Left colon (tissue), 2 donors: ENCODE results near the gene ESRP2. TPM values are rescaled to one million over a fixed set of nuclear protein-coding genes. Genes with fewer than 3 reads are reported as not detected.

Experiments
- ATAC-seq: fragments of 200-7000 bp; cut with Tn5 transposase; one replicate; pipeline ENCODE4 v1.9.1; 2020; ENCODE audit warnings: mild to moderate bottlenecking, moderate library complexity
- DNase-seq, 2 donors: peaks; one replicate each; pipeline ENCODE4 v3.0.0-alpha.2; 2020
- intact Hi-C, 2 donors: fragments of 100-400 bp; cut with DNase I in 1 of 2; cut with micrococcal nuclease in 1 of 2; formaldehyde crosslinking; loops; one replicate each; pipeline versions ENCODE4 v1.11.2 to v1.14.0; 2022; cut with DNase I, micrococcal nuclease
- microRNA-seq, 2 donors: library from miRNA; unstranded; fragments of <30 nt; microRNA quantifications; one replicate each; pipeline versions ENCODE4 v1.1.0 to v1.2.0, GENCODE V29; 2020
- total RNA-seq, 2 donors: library from RNA; stranded (reverse); fragmentation: NEBNext Ultra II Directional; extraction: Animal tissue kit (Norgen Biotek cat#: 25700); gene quantifications; one replicate each; pipeline ENCODE4 v1.2.1, GENCODE V29; 2021
- donor health status: DM: no; HTN: no; CAD: no.
- donor health status: DM: yes; HTN: yes; CAD: no.

The ESRP2 gene
- total RNA-seq, 2 donors from 2014 or later: 87.5 to 120 TPM

DNA sequence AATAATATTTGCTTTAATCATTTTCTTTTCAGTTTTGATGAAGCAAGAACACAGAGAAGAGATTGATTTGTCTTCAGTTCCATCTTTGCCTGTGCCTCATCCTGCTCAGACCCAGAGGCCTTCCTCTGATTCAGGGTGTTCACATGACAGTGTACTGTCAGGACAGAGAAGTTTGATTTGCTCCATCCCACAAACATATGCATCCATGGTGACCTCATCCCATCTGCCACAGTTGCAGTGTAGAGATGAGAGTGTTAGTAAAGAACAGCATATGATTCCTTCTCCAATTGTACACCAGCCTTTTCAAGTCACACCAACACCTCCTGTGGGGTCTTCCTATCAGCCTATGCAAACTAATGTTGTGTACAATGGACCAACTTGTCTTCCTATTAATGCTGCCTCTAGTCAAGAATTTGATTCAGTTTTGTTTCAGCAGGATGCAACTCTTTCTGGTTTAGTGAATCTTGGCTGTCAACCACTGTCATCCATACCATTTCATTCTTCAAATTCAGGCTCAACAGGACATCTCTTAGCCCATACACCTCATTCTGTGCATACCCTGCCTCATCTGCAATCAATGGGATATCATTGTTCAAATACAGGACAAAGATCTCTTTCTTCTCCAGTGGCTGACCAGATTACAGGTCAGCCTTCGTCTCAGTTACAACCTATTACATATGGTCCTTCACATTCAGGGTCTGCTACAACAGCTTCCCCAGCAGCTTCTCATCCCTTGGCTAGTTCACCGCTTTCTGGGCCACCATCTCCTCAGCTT lies 45.0 kb downstream of the ESRP2 start:
- no peak for DNase-seq
- no peak for ATAC-seq
- intact Hi-C loops: no loop called here

- no peak for ATAC-seq
Observed at GRCh38 chr16:68190081-68190480, 45.8 kb downstream of the ESRP2 start.

GRCh38 chr16:68188170-68188569 lies 47.8 kb downstream of the ESRP2 start:
- DNase-seq: no peak
- intact Hi-C loops: no loop called here
- no peak for ATAC-seq

More at GRCh38 chr16:68190081-68190480, 45.8 kb downstream of the ESRP2 start:
- no peak for DNase-seq
- intact Hi-C loops: no loop called here

GRCh38 chr16:68187505-68187904 lies 48.4 kb downstream of the ESRP2 start:
- DNase-seq: no peak
- no peak for ATAC-seq
- intact Hi-C loops: no loop called here

GRCh38 chr16:68186877-68187276 lies 49.0 kb downstream of the ESRP2 start:
- ATAC-seq (no peak), DNase-seq (no peak)
- intact Hi-C loops: no loop called here

DNA sequence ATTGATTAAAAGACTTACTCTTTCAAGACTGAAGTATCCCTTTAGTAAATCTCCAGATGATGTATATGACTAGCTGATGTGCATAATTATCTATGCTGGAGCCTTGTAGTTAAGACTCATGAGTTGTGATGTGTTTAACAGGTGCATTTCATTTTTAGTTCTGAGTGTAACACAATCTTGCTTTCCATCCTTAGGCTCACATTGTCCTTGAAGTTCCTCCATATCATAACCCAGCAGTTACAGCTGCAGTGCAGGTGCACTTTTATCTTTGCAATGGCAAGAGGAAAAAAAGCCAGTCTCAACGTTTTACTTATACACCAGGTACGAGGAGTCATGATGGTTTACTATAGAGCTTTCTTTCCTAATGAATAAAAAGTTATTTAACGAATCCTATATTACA lies 52.9 kb downstream of the ESRP2 start:
- ATAC-seq (no peak), DNase-seq (no peak)
- intact Hi-C loops: no loop called here

DNA sequence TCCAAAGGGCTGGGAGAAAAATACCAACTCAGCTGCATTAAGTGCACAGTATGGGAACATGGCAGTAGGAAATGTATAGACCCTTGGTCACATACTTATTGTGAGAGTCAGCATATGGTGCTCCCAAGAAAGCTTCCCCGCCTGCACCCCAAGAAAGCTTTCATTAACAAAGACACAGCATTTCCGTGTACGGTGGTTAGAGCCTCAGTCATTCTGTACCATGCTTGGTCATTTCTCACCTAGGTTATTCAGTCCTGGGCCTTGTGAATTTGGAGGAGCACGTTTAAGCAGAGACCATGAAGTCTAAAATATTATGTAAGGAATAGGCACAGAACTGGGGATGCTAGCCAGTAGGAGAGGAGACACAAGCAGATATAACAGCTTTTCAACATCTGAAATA lies 56.1 kb downstream of the ESRP2 start:
- DNase-seq (no peak), ATAC-seq (no peak)
- intact Hi-C loops: no loop called here

- intact Hi-C loops: no loop called here
- no peak for ATAC-seq
Observed at GRCh38 chr16:68179196-68179795, 56.6 kb downstream of the ESRP2 start.

More at GRCh38 chr16:68179196-68179795, 56.6 kb downstream of the ESRP2 start:
- no peak for DNase-seq

Small RNA genes lying within 50 kb of the gene (microRNA-seq; reads per million reads assigned to microRNA genes)
- gene MIR6773: 0 reads per million in 2 donors

Other genes starting within 250 kb of the ESRP2 start
- 1 to 10 TPM in 1 of 2 donors, under 1 TPM in 1; 0.82 to 2.5 TPM for gene DPEP2, start 236.6 kb downstream of the ESRP2 start, total RNA-seq
- not detected for gene DPEP2NB, start 220.2 kb downstream of the ESRP2 start, total RNA-seq
- 1 to 10 TPM; 6.7 to 7.1 TPM for gene DDX28, start 212.9 kb downstream of the ESRP2 start, total RNA-seq
- gene DUS2, start 212.8 kb downstream of the ESRP2 start, total RNA-seq: 10 to 100 TPM; 14.1 to 17.4 TPM
- 10 to 100 TPM; 24.6 to 24.9 TPM for gene NFATC3, start 150.8 kb downstream of the ESRP2 start, total RNA-seq
- 10 to 100 TPM; 15.1 to 15.5 TPM for gene PLA2G15, start 9.2 kb upstream of the ESRP2 start, total RNA-seq
- gene SLC7A6, start 28.4 kb upstream of the ESRP2 start, total RNA-seq: 10 to 100 TPM; 23.9 to 45.9 TPM
- 10 to 100 TPM; 13.9 to 15.4 TPM for gene SLC7A6OS, start 74.8 kb upstream of the ESRP2 start, total RNA-seq
- 10 to 100 TPM; 26.3 to 27.7 TPM for gene PRMT7, start 74.9 kb upstream of the ESRP2 start, total RNA-seq
- 10 to 100 TPM; 71.5 to 90.3 TPM for gene SMPD3, start 212.4 kb upstream of the ESRP2 start, total RNA-seq